HepG2 (cell line): ENCODE results near the gene QSER1. TPM values are rescaled to one million over a fixed set of nuclear protein-coding genes. Genes with fewer than 3 reads are reported as not detected.

Experiments used
- ARNT ChIP-seq: fragments of 450-650 bp; IDR thresholded peaks from 2 replicates; pipeline ENCODE4 v1.6.1; 2017
- CSRNP2 ChIP-seq: sonication (generic); formaldehyde crosslinking; conservative IDR thresholded peaks from 2 replicates; pipeline ENCODE4 v1.8.0; 2022; ENCODE audit warnings: low read depth, missing genetic modification reagents
- DNMT1 ChIP-seq: sonication (generic); formaldehyde crosslinking; IDR thresholded peaks from 2 replicates; pipeline ENCODE4 v1.5.1; 2020; ENCODE audit warnings: mild to moderate bottlenecking, missing genetic modification reagents
- GATAD1 ChIP-seq: IDR thresholded peaks from 2 replicates; pipeline ENCODE4 v1.6.1; 2016; ENCODE audit warnings: missing genetic modification reagents, missing compliant biosample characterization
- GLI4 ChIP-seq: sonication (generic); formaldehyde crosslinking; IDR thresholded peaks from 2 replicates; pipeline ENCODE4 v1.5.1; 2020; ENCODE audit warnings: missing genetic modification reagents, mild to moderate bottlenecking, moderate library complexity, borderline replicate concordance
- HOXA9 ChIP-seq: sonication (generic); formaldehyde crosslinking; IDR thresholded peaks from 2 replicates; pipeline ENCODE4 v1.8.1; 2022; ENCODE audit warnings: missing genetic modification reagents, mild to moderate bottlenecking, moderate library complexity, borderline replicate concordance
- PAWR ChIP-seq: sonication (generic); formaldehyde crosslinking; IDR thresholded peaks from 2 replicates; pipeline ENCODE4 v1.4.0; 2020; ENCODE audit warnings: missing genetic modification reagents, mild to moderate bottlenecking, borderline replicate concordance
- SKI ChIP-seq: fragments of 450-650 bp; IDR thresholded peaks from one replicate; pipeline ENCODE4 v1.6.1; 2018; ENCODE audit warnings: mild to moderate bottlenecking; ENCODE audit not compliant: partially characterized antibody
- TCF12 ChIP-seq, 2 experiments: fragments of 450-650 bp in 1 of 2; sonication (generic) in 1 of 2; formaldehyde crosslinking in 1 of 2; IDR thresholded peaks; 2 replicates each; pipeline versions ENCODE4 v1.6.1 to v1.8.0; 2017 to 2022; ENCODE audit warnings: antibody characterized with exemption in 1 of 2, mild to moderate bottlenecking in 1 of 2, missing genetic modification reagents in 1 of 2, moderate library complexity in 1 of 2
- TIGD3 ChIP-seq: sonication (generic); formaldehyde crosslinking; IDR thresholded peaks from 2 replicates; pipeline ENCODE4 v1.5.1; 2020; ENCODE audit warnings: mild to moderate bottlenecking, missing genetic modification reagents, borderline replicate concordance
- ZBTB7A ChIP-seq: sonication (generic); formaldehyde crosslinking; IDR thresholded peaks from 2 replicates; pipeline ENCODE4 v1.8.0; 2022; ENCODE audit warnings: mild to moderate bottlenecking, missing genetic modification reagents
- ZC3H13 ChIP-seq: sonication (generic); formaldehyde crosslinking; IDR thresholded peaks from 2 replicates; pipeline ENCODE4 v1.8.1; 2023; ENCODE audit warnings: mild to moderate bottlenecking, missing genetic modification reagents, moderate library complexity
- ZNF512B ChIP-seq: sonication (generic); formaldehyde crosslinking; IDR thresholded peaks from 2 replicates; pipeline ENCODE4 v1.5.1; 2020; ENCODE audit warnings: missing genetic modification reagents, mild to moderate bottlenecking, borderline replicate concordance
- ZNF558 ChIP-seq: sonication (generic); formaldehyde crosslinking; IDR thresholded peaks from 2 replicates; pipeline ENCODE4 v1.9.0; 2022; ENCODE audit warnings: mild to moderate bottlenecking, missing genetic modification reagents, borderline replicate concordance
- ZNF615 ChIP-seq: sonication (generic); formaldehyde crosslinking; IDR thresholded peaks from 2 replicates; pipeline ENCODE4 v1.5.0; 2020; ENCODE audit warnings: mild to moderate bottlenecking, missing genetic modification reagents, borderline replicate concordance
- ZNF646 ChIP-seq: sonication (generic); formaldehyde crosslinking; IDR thresholded peaks from 2 replicates; pipeline ENCODE4 v1.9.0; 2021; ENCODE audit warnings: mild to moderate bottlenecking, missing genetic modification reagents
- polyA plus RNA-seq, 8 experiments: library from polyadenylated mRNA; depleted of rRNA in 3 of 8; stranded (reverse) in 7 of 8; unstranded in 1 of 8; fragments of >200 nt; fragmentation: Illumina TruSeq in 4 of 8; extraction: Trizol in 4 of 8; gene quantifications; 2 replicates each; pipeline versions ENCODE4 v1.2.1 to v1.2.3, GENCODE V29; 2011 to 2016; ENCODE audit warnings: low read depth in 4 of 8, missing spikeins in 1 of 8, mixed read lengths in 1 of 8; ENCODE audit not compliant: insufficient read depth in 1 of 8
- total RNA-seq, 5 experiments: library from RNA; depleted of rRNA; stranded (reverse); fragments of >200 nt; fragmentation: Illumina TruSeq; extraction: Trizol; gene quantifications; 2 replicates each; pipeline ENCODE4 v1.2.3, GENCODE V29; 2016; ENCODE audit warnings: low read depth in 1 of 5

The QSER1 gene
- total and polyA plus RNA-seq, 2 of the 13 experiments (the other 11 are each of a cell fraction or from before 2014, with no cell fraction given), result 8.9 to 17.3 TPM

GRCh38 chr11:32892355-32893092 lies at the start of gene QSER1 (continued):
- TF ChIP-seq CSRNP2 (CRISPR knock-in tag) (no peak), TIGD3 (CRISPR knock-in tag) (no peak), ZC3H13 (0 out of 2 replicates have a peak, but pooled peaks have one; percentile 5), GLI4 (CRISPR knock-in tag) (peak; percentile 81; the same call in 1 of the 2 replicates), ZNF512B (no peak), TCF12 (IDR thresholded peaks at IDR 0.05) (no peak), TCF12 (CRISPR knock-in tag; IDR thresholded peaks at IDR 0.05) (0 out of 2 replicates have a peak, but pooled peaks have one; percentile 54), DNMT1 (no peak), HOXA9 (CRISPR knock-in tag) (no peak), SKI (no peak), ZNF558 (no peak), PAWR (CRISPR knock-in tag) (no peak), ARNT (no peak), ZNF615 (no peak), GATAD1 (CRISPR knock-in tag) (no peak), ZBTB7A (no peak), ZNF646 (CRISPR knock-in tag) (no peak)
